Astrocyte (in vitro differentiated cells and primary cell): Measurements from ENCODE around the gene ESRRG. TPM values are rescaled to one million over a fixed set of nuclear protein-coding genes. Genes with fewer than 3 reads are reported as not detected.
A peak's percentile ranks its signal among the peaks of the same experiment; 100 is the strongest.

Experiments used
- DNase-seq: peaks from one replicate; pipeline ENCODE4 v3.0.0-alpha.2; 2010; ENCODE audit warnings: low read depth
- FAIRE-seq: peaks from 2 replicates; lab custom pipeline; 2011; peaks lifted over from hg19 to GRCh38; lab: Jason Lieb, UNC
- H2AFZ ChIP-seq: 2 replicates; pipeline ENCODE4 v1.6.0; 2012; ENCODE audit warnings: low read depth, low read length, inconsistent platforms
- H3K27ac ChIP-seq: 2 replicates; pipeline ENCODE4 v1.5.1; 2011; ENCODE audit warnings: low read depth, low read length, inconsistent platforms
- H3K27me3 ChIP-seq: 2 replicates; pipeline ENCODE4 v1.6.0; 2011; ENCODE audit warnings: low read length, inconsistent platforms; ENCODE audit not compliant: insufficient read depth
- H3K36me3 ChIP-seq: 2 replicates; pipeline ENCODE4 v1.5.1; 2011; ENCODE audit warnings: low read length, inconsistent platforms; ENCODE audit not compliant: insufficient read depth
- H3K4me1 ChIP-seq: 2 replicates; pipeline ENCODE4 v1.5.1; 2011; ENCODE audit warnings: low read length, inconsistent platforms; ENCODE audit not compliant: insufficient read depth
- H3K4me2 ChIP-seq: 2 replicates; pipeline ENCODE4 v1.6.0; 2012; ENCODE audit warnings: low read length, inconsistent platforms
- H3K4me3 ChIP-seq: 2 replicates; pipeline ENCODE4 v1.5.1; 2011; ENCODE audit warnings: low read depth, mild to moderate bottlenecking, low read length, inconsistent platforms; ENCODE audit not compliant: insufficient read depth
- H3K79me2 ChIP-seq: 2 replicates; pipeline ENCODE4 v1.6.0; 2012; ENCODE audit warnings: mild to moderate bottlenecking, low read length, inconsistent platforms; ENCODE audit not compliant: insufficient read depth
- H3K9ac ChIP-seq: 2 replicates; pipeline ENCODE4 v1.6.0; 2012; ENCODE audit warnings: mild to moderate bottlenecking, low read length, inconsistent platforms
- H3K9me3 ChIP-seq: 2 replicates; pipeline ENCODE4 v1.5.1; 2012; ENCODE audit warnings: low read depth, mild to moderate bottlenecking, low read length, inconsistent platforms; ENCODE audit not compliant: insufficient read depth
- H4K20me1 ChIP-seq: 2 replicates; pipeline ENCODE4 v1.6.0; 2012; ENCODE audit warnings: low read length, inconsistent platforms; ENCODE audit not compliant: insufficient read depth
- H3K27ac Mint-ChIP-seq: one replicate; pipeline ENCODE4 v1.8.0; 2021; ENCODE audit warnings: mild to moderate bottlenecking, mixed read lengths; ENCODE audit not compliant: unreplicated experiment
- H3K27me3 Mint-ChIP-seq: one replicate; pipeline ENCODE4 v1.8.0; 2021; ENCODE audit warnings: low read depth, mixed read lengths; ENCODE audit not compliant: unreplicated experiment
- H3K36me3 Mint-ChIP-seq: one replicate; pipeline ENCODE4 v1.8.0; 2021; ENCODE audit warnings: low read depth, mixed read lengths; ENCODE audit not compliant: unreplicated experiment
- H3K4me1 Mint-ChIP-seq: one replicate; pipeline ENCODE4 v1.8.0; 2021; ENCODE audit warnings: low read depth, mixed read lengths; ENCODE audit not compliant: unreplicated experiment
- H3K4me3 Mint-ChIP-seq: one replicate; pipeline ENCODE4 v1.8.0; 2021; ENCODE audit warnings: mild to moderate bottlenecking, moderate library complexity, mixed read lengths; ENCODE audit not compliant: unreplicated experiment
- H3K9me3 Mint-ChIP-seq: one replicate; pipeline ENCODE4 v1.8.0; 2021; ENCODE audit warnings: mild to moderate bottlenecking, mixed read lengths; ENCODE audit not compliant: unreplicated experiment
- EZH2 ChIP-seq: IDR thresholded peaks from 2 replicates; pipeline ENCODE4 v1.6.1; 2012; ENCODE audit warnings: mild to moderate bottlenecking, low read length, inconsistent platforms; ENCODE audit not compliant: insufficient read depth
- total RNA-seq: library from RNA; stranded (reverse); gene quantifications from 2 replicates; pipeline ENCODE4 v1.2.1, GENCODE V29; 2021
- TF ChIP-seq, protein P1 (sequence below): IDR thresholded peaks from 2 replicates; pipeline ENCODE4 v1.5.1; 2011; ENCODE audit warnings: low read depth, mild to moderate bottlenecking, inconsistent platforms, low read length, moderate library complexity; ENCODE audit not compliant: insufficient read depth

ESRRG gene
- total RNA-seq, 1 donor from 2014 or later: 0.79 TPM

DNA sequence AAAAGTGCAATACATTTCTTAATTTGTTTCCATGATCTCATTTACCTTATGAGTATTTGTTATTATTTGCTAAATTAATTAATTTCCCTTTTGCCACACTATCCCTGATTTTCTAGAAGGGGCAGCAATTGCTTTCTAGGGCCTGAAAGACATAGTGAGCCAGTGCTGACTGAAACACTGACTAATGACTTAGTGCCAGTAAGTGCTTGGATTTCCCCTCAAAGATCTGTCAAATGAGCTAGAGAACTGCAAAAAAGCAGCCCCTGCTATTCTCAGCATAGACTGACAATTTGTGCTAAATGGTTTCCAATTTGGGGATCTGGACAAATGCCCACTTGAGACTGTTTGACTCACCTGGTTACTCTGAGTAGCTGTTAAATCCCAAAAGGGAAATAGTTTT is 264.4 kb downstream of the ESRRG start:
- H3K27ac Mint-ChIP-seq: no peak overlapping the region
- DNase-seq: peak; percentile 18
- no peaks in the 10 kb centered on the region for H3K27me3 Mint-ChIP-seq
- Histone ChIP-seq H3K4me1 (peaks cover 20% of the 10 kb centered on the region), H3K4me2 (no peak overlapping the region), H3K9me3 (no peaks in the 10 kb centered on the region), H4K20me1 (no peaks in the 10 kb centered on the region), H2AFZ (no peak overlapping the region), H3K79me2 (no peaks in the 10 kb centered on the region), H3K27ac (no peak overlapping the region), H3K9ac (no peak overlapping the region), H3K36me3 (no peaks in the 10 kb centered on the region), H3K4me3 (no peak overlapping the region), H3K27me3 (no peaks in the 10 kb centered on the region)
- H3K4me1 Mint-ChIP-seq: peaks cover 36% of the 10 kb centered on the region
- no peak for TF ChIP-seq EZH2
- TF ChIP-seq, protein P1, sequence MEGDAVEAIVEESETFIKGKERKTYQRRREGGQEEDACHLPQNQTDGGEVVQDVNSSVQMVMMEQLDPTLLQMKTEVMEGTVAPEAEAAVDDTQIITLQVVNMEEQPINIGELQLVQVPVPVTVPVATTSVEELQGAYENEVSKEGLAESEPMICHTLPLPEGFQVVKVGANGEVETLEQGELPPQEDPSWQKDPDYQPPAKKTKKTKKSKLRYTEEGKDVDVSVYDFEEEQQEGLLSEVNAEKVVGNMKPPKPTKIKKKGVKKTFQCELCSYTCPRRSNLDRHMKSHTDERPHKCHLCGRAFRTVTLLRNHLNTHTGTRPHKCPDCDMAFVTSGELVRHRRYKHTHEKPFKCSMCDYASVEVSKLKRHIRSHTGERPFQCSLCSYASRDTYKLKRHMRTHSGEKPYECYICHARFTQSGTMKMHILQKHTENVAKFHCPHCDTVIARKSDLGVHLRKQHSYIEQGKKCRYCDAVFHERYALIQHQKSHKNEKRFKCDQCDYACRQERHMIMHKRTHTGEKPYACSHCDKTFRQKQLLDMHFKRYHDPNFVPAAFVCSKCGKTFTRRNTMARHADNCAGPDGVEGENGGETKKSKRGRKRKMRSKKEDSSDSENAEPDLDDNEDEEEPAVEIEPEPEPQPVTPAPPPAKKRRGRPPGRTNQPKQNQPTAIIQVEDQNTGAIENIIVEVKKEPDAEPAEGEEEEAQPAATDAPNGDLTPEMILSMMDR: no peak
- no peak for FAIRE-seq
- no peaks in the 10 kb centered on the region for H3K36me3 Mint-ChIP-seq
- H3K4me3 Mint-ChIP-seq: no peak overlapping the region
- no peaks in the 10 kb centered on the region for H3K9me3 Mint-ChIP-seq

DNA sequence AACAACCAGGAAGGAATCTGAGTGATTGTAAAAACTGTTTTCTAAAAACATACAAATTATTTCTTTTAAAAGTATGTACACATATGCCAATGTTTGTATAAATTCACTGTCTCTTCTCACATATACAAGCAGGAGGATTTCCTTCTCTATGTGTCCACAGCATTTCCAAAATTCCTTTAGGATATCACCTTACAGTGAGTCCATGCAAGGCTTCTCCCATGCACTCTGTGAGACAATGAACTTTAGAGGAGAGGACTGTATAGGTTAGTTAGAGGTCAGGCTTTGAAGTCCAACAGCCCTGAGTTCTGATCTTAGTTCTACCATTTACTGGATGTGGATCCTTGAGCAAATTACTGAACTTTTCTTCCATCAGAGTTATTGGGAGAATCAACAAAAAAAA is 265.9 kb downstream of the ESRRG start:
- peaks cover 6% of the 10 kb centered on the region for H3K4me1 ChIP-seq
- no peaks in the 10 kb centered on the region for H3K36me3 ChIP-seq
- H3K4me1 Mint-ChIP-seq: peaks cover 24% of the 10 kb centered on the region
- H3K9me3 Mint-ChIP-seq: no peaks in the 10 kb centered on the region
- FAIRE-seq (no peak), DNase-seq (peak; percentile 26)
- no peak overlapping the region for H3K9ac ChIP-seq
- H3K4me3 ChIP-seq: no peak overlapping the region
- no peaks in the 10 kb centered on the region for H3K36me3 Mint-ChIP-seq
- H3K27ac Mint-ChIP-seq: no peak overlapping the region
- H2AFZ ChIP-seq: no peak overlapping the region
- no peak overlapping the region for H3K4me2 ChIP-seq
- no peaks in the 10 kb centered on the region for H3K9me3 ChIP-seq
- H3K27ac ChIP-seq: no peak overlapping the region
- H3K27me3 Mint-ChIP-seq: no peaks in the 10 kb centered on the region
- H4K20me1 ChIP-seq: no peaks in the 10 kb centered on the region
- no peaks in the 10 kb centered on the region for H3K79me2 ChIP-seq
- H3K4me3 Mint-ChIP-seq: no peak overlapping the region
- no peaks in the 10 kb centered on the region for H3K27me3 ChIP-seq
- TF ChIP-seq, protein P1: no peak
- no peak for TF ChIP-seq EZH2

DNA sequence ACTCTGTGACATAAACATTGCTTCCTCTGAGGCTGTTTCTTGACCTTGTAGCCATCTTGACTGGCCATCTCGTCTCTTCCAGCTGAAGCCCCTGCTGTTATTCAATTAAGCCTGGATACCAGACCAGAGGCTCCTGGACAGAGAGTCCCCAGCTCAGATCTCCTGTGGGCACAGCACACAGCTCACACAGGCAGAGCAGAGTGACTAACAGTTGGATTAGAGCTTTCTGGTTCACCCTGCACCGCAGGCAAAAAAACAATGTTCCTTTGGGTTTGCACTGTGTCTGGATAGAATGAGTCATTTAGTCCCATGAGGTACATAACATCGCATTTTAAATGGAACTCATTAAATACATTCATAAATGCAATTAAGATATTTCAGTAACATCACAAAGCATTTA is 266.5 kb downstream of the ESRRG start:
- H3K4me1 Mint-ChIP-seq: peaks cover 22% of the 10 kb centered on the region
- Histone ChIP-seq H3K79me2 (no peaks in the 10 kb centered on the region), H3K27me3 (no peaks in the 10 kb centered on the region), H3K36me3 (no peaks in the 10 kb centered on the region), H3K9ac (no peak overlapping the region), H3K4me3 (no peak overlapping the region), H3K27ac (peak overlapping the region; percentile 4), H4K20me1 (no peaks in the 10 kb centered on the region), H3K9me3 (no peaks in the 10 kb centered on the region), H2AFZ (no peak overlapping the region), H3K4me2 (peak overlapping the region; percentile 38), H3K4me1 (peaks cover 6% of the 10 kb centered on the region)
- no peaks in the 10 kb centered on the region for H3K36me3 Mint-ChIP-seq
- H3K27ac Mint-ChIP-seq: peak overlapping the region; percentile 38
- no peaks in the 10 kb centered on the region for H3K9me3 Mint-ChIP-seq
- DNase-seq: peak; percentile 83
- no peak for FAIRE-seq
- H3K27me3 Mint-ChIP-seq: no peaks in the 10 kb centered on the region
- no peak overlapping the region for H3K4me3 Mint-ChIP-seq
- TF ChIP-seq, protein P1: no peak
- no peak for TF ChIP-seq EZH2
